Thoracic aorta (tissue), 2 donors: Measurements from ENCODE around the gene KRT3. TPM values are rescaled to one million over a fixed set of nuclear protein-coding genes. Genes with fewer than 3 reads are reported as not detected.

Experiments used
- ATAC-seq: fragments of 150-250 bp; one replicate; pipeline ENCODE4 v1.8.0; 2017; ENCODE audit warnings: low read depth; ENCODE audit not compliant: insufficient number of reproducible peaks, low FRiP score
- DNase-seq: peaks from one replicate; pipeline ENCODE4 v3.0.0-alpha.2; 2020; ENCODE audit warnings: low spot score
- H3K27ac ChIP-seq, 2 donors: fragments of 200-600 bp; sonication (generic); 1 replicate in 1 of 2; 2 replicates in 1 of 2; pipeline ENCODE4 v1.5.1; 2016; ENCODE audit warnings: mild to moderate bottlenecking in 2 of 2, moderate library complexity in 2 of 2
- H3K27me3 ChIP-seq: fragments of 200-600 bp; sonication (generic); replicated peaks from 2 replicates; pipeline ENCODE4 v1.6.0; 2016; ENCODE audit warnings: mild to moderate bottlenecking; ENCODE audit not compliant: insufficient read depth
- H3K36me3 ChIP-seq: fragments of 200-600 bp; sonication (generic); one replicate; pipeline ENCODE4 v1.5.1; 2016
- H3K4me1 ChIP-seq, 2 donors: fragments of 200-600 bp; sonication (generic); 1 replicate in 1 of 2; 2 replicates in 1 of 2; pipeline versions ENCODE4 v1.5.1 to v1.6.0; 2016; ENCODE audit warnings: low read depth in 2 of 2, mild to moderate bottlenecking in 1 of 2; ENCODE audit not compliant: control insufficient read depth in 1 of 2
- H3K4me3 ChIP-seq: fragments of 200-600 bp; sonication (generic); 2 replicates; pipeline ENCODE4 v1.5.1; 2016; ENCODE audit warnings: mild to moderate bottlenecking
- H3K9me3 ChIP-seq: fragments of 200-600 bp; sonication (generic); 2 replicates; pipeline ENCODE4 v1.5.1; 2016
- CTCF ChIP-seq: fragments of 200-600 bp; sonication (generic); IDR thresholded peaks from one replicate; pipeline ENCODE4 v1.5.1; 2019; ENCODE audit warnings: antibody characterized with exemption
- total RNA-seq, 2 donors: library from RNA; depleted of rRNA; stranded (reverse); fragments of >200 nt; gene quantifications; one replicate each; pipeline versions ENCODE4 v1.1.0 to v1.2.3, GENCODE V29; 2016

KRT3 gene
- total RNA-seq, 2 donors from 2014 or later = not detected

- Histone ChIP-seq H3K36me3 (no peaks in the 10 kb centered on the region), H3K4me3 (no peak overlapping the region), H3K4me1 (no peaks in the 10 kb centered on the region), H3K27me3 (no peaks in the 10 kb centered on the region), H3K27ac (no peak overlapping the region), H3K9me3 (no peaks in the 10 kb centered on the region)
- ATAC-seq (no peak), DNase-seq (no peak)
- TF ChIP-seq CTCF = no peak
These were observed 28.9 kb downstream of the KRT3 start for GRCh38 chr12:52767020-52767379.

GRCh38 chr12:52766351-52767019, 29.4 kb downstream of the KRT3 start:
- Histone ChIP-seq H3K9me3 (no peaks in the 10 kb centered on the region), H3K4me1 (no peaks in the 10 kb centered on the region), H3K36me3 (no peaks in the 10 kb centered on the region), H3K27me3 (no peaks in the 10 kb centered on the region), H3K4me3 (no peak overlapping the region), H3K27ac (no peak overlapping the region)
- ATAC-seq (no peak), DNase-seq (no peak)
- no peak for TF ChIP-seq CTCF

GRCh38 chr12:52765702-52766101, 30.2 kb downstream of the KRT3 start:
- Histone ChIP-seq H3K27me3 (no peaks in the 10 kb centered on the region), H3K36me3 (no peaks in the 10 kb centered on the region), H3K4me1 (no peaks in the 10 kb centered on the region), H3K9me3 (peaks cover 3% of the 10 kb centered on the region), H3K4me3 (no peak overlapping the region), H3K27ac (no peak overlapping the region)
- ATAC-seq (no peak), DNase-seq (no peak)
- TF ChIP-seq CTCF = no peak

- no peak for TF ChIP-seq CTCF
- Histone ChIP-seq H3K27ac (no peak overlapping the region), H3K4me3 (no peak overlapping the region), H3K36me3 (no peaks in the 10 kb centered on the region), H3K27me3 (no peaks in the 10 kb centered on the region), H3K4me1 (no peaks in the 10 kb centered on the region), H3K9me3 (peaks cover 7% of the 10 kb centered on the region)
- no peak for ATAC-seq
- no peak for DNase-seq
These were observed 31.9 kb downstream of the KRT3 start for GRCh38 chr12:52763991-52764390.

- no peak for TF ChIP-seq CTCF
- H3K9me3 ChIP-seq = peaks cover 7% of the 10 kb centered on the region
- H3K27ac ChIP-seq = no peak overlapping the region
- H3K4me1 ChIP-seq = no peaks in the 10 kb centered on the region
- H3K27me3 ChIP-seq = no peaks in the 10 kb centered on the region
- ATAC-seq (no peak), DNase-seq (no peak)
- H3K4me3 ChIP-seq = no peak overlapping the region
- no peaks in the 10 kb centered on the region for H3K36me3 ChIP-seq
These were observed 32.8 kb downstream of the KRT3 start for GRCh38 chr12:52763036-52763659.
